OCI-M1 (cell line): ENCODE results near the gene PRKAB2.
"Not testable (repeated sequence)": the region's sequence is repeated elsewhere in the genome, so short reads cannot be mapped to it uniquely, and the experiment has no call there.

Experiments used
- DNase-seq: peaks from one replicate; lab custom pipeline; 2025; lab: John Stamatoyannopoulos, UW

The PRKAB2 gene

DNA sequence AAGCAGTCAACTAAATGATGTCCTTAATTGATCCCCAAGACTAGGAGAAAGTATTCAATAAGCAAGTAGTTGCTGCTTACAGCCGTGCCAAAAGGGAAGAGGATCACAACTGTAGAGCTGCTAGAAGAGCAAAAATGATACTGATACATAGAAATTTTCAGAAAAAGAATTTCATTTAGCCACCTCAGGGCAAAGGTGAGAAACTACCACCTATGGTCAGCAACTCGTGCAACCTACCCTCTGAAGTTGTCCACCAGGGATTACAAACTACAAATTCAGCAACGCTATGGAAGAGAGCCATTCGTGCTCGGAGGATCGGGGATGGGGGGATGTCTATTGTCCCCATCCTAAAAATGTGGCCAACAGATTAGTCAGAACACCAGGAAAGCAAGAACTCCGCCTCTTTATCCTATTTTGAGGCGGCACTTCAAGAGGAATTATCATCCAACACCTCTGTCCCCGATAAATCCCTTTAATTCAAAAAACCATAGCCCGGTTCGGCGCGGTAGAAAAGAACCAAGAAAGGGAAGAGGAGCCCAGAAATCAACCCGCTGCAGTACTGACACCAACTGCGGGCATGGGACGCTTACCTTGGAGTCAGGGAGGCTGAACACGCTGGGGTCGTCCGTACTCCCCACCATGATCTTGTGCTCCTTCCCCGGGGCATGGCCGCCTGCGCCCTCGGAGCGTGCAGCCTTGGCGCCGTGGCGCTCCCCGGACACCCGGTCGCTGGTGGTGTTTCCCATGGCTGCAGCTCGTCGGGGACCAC, 687 bp downstream of the PRKAB2 start:
- DNase-seq: peak; percentile 68

GRCh38 chr1:147169840-147170674, 2.2 kb downstream of the PRKAB2 start:
- DNase-seq: peak; percentile 35

DNA sequence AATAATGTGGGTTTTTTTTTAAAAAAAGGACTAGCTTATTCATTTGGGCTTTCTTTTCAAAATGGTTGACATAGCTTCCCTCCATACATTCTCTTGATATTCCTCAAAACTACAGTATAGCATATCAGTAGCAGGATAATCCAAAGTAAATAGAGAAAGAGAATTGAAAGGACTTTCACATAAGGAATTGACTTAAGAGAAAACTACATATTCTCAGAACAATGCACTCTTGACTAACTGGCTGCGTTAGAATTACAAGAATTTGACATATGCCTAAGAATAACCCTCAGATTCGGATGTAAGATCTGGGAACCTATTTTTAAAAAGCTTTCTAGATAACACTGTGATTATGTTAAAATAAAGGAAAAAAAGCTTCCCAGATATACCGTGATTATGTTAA, 3.1 kb downstream of the PRKAB2 start:
- no peak for DNase-seq

- peak; percentile 38 for DNase-seq
These were observed 3.6 kb downstream of the PRKAB2 start for GRCh38 chr1:147168626-147169058.

DNA sequence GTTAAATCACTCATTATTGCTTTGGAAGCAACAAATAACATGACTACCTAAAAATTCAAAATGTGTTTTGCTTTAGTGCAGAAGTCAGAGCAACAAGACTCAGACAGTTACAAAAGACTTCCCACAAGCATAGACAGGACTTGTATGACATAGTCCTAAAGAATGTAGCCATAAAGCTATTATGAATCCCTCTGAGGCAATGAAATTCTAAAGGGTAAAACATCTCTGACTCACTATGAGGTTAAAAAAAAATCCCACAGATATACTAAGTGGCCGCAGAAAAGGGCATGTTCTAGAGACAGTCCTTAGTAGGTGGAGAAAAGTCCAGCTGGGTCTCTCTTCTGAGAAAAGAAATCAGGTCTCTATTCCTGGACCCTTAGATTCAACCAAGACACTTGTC, 4.9 kb downstream of the PRKAB2 start:
- DNase-seq: no peak

DNA sequence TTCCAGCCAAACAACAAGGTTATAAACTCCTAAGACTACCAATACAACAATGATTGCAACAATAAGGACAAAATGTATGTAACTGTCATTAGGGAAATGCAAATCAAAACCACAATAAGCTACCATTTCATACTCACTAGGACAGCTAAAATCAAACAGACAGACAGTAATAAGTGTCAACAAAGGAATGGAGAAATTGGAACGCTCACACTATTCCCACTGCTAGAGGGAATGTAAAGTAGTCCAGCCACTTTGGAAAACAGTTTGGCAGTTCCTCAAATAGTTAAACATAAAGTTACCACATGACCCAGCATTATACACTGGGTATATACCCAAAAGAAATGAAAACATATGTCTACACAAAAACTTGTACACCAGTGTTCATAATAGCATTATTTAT, 9.3 kb downstream of the PRKAB2 start:
- no peak for DNase-seq

DNA sequence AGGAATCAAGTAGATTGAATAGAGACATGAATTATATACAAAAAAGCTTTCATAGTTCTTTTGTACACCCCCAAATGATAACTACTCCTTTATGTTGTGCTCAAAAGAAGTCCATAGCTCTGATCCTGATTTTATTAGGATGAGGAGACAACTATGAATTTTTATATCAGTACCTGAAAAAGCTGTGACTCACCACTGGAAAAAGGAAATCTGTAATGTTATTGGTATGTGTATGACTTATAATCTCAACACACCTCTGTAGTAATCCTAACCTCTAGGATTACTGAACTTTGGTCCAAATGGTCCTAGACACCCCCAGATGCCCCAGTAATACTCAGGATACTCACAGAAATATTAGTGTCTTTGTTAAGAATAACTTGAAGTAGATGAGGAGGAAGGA, 10.2 kb downstream of the PRKAB2 start:
- DNase-seq: no peak

DNA sequence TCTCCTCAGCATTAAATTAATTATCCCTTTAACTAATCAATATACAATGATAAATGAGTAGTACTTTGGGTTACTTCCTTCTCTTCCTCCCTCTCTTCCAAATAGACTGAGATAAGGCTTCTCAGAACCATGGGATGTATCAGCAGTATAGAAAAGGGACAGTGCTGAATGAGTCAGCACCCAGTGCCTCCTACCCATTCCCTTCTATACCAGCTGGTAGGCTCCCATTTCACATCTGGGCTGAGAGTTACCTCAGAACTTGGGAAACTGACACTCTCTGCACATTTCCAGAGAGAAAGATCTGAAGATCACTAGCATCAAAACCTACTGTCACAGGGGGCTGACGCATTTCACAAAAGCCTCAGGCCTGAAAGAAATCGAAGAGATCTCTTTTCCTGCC, 15.2 kb downstream of the PRKAB2 start:
- peak; percentile 34 for DNase-seq

DNA sequence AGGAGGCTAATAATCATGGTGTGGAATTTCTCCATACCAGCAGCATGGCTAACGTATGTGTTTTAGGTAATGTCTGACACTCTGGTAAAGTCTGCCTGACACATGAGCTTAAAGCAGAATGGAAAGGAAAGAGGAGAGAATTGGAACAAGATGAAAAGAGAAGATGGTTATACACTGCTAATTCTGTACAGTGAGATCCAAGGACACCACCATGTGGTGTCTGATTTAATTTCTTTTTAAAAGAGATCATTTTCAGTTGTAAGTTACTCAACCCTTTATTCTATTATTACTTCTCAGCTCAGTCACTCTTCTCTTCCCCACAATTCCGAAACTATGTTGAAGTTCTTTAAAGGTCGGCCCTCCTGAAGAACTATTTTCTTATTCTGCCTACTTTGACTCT, 15.6 kb downstream of the PRKAB2 start:
- DNase-seq: peak; percentile 30

GRCh38 chr1:147152772-147153171, 19.5 kb downstream of the PRKAB2 start:
- no peak for DNase-seq

GRCh38 chr1:147151244-147151643, 21.0 kb downstream of the PRKAB2 start:
- DNase-seq: no peak

- DNase-seq: no peak
These were observed 29.4 kb downstream of the PRKAB2 start for GRCh38 chr1:147142886-147143285.

DNA sequence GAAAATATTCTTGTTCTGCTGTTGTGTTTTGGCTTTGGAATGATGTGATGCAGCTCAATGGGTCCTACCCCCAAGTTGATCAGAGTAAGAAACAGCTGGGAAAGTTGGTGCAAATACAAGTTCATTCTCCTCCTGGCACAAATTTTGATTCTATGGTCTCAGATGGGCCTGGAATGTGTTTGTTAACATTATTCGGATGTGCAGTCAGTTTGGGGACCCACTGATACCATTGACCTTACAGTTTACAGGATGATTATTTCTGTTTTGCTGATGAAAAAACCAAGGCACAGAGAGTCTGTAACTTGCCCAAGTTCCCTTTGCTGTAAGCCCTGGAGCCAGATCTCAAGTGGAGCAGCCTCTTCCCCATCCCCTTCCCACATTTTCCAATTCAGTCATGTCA, 41.5 kb downstream of the PRKAB2 start:
- DNase-seq: not testable (repeated sequence)

GRCh38 chr1:147129116-147129873, 43.0 kb downstream of the PRKAB2 start:
- no peak for DNase-seq

GRCh38 chr1:147124266-147124665, 48.0 kb downstream of the PRKAB2 start:
- DNase-seq: peak; percentile 70

DNA sequence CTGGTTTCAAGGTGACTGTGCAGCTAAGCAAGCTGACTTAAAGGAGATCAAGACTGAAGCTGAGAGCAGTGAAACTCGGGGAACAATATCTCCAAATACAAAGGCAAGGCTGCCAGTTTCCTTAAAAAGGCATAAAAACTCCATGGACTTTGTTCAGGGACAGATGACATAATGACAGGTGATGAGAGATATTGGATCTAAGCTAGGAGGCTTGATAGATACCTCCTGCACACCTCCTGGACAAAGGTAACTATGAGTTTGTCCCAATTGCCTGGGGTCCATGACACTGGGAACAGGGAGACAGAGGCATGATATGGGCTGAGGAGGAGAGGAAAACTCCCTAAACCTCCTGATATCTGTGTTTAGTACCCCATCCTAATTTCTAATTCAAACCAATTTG, 55.2 kb downstream of the PRKAB2 start:
- DNase-seq: no peak

DNA sequence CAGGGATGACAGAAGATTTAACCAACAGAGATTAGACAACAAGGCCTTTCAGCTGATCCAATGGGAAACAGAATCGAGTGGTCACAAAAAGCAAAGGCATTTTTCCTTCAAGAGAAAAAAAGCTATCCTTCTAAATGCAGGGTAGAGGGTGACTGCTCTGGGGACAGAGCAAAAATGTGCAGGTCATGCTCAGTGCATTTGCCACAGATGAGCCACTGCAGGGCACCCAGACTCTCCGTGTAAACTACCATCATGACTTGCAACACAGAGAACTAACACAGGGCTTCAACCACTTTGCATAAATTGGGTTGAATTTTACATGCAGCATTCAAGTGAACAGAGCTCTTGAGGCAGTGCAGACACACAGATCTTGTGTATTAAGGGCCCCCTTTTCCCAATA, 56.8 kb downstream of the PRKAB2 start:
- DNase-seq: no peak

GRCh38 chr1:147115079-147115478, 57.2 kb downstream of the PRKAB2 start:
- DNase-seq: not testable (repeated sequence)

GRCh38 chr1:147114353-147114752, 57.9 kb downstream of the PRKAB2 start:
- DNase-seq: not testable (repeated sequence)

DNA sequence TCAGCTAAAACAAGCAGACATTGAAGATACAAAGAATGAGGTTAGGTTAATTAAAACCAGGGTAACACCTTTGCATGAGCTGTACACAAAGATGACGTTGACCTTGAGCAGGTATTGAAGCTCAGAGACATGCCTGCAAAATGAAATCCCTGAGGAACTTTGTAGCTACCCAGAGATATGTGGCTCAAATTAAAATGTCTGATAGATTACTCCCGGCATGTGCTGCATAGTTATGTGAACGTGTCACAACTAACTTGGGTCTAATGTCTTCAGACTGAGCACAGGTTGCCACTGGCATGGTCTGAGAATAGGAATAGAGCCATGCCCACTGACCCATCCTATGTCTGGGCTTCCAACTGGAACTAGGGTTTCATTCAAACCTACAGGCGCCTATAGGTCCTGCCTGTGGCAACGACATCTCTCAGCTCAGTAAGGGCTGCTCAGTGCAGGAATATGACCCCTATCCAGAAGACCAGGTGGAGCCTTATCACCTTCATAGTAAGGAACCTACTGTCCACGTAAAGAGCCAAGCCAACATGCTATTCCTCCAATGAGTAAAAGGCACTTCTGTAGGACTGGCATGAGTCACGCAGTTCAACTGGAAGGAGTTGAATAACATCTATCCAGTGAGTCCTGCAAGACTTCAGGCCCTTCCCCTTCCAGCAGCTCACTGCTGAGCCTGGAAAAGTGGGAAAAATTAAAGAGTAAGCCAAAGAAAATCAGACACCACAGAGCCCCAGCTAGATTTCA, 60.7 kb downstream of the PRKAB2 start:
- no peak for DNase-seq

GRCh38 chr1:147110872-147111271, 61.4 kb downstream of the PRKAB2 start:
- no peak for DNase-seq

- no peak for DNase-seq
These were observed 61.8 kb downstream of the PRKAB2 start for GRCh38 chr1:147110434-147110833.
